ENCODE measurements around the gene CXCL5.

Gene CXCL5

GRCh38 chr4:74009307-74009706, 10.8 kb upstream of the CXCL5 start:
- in situ Hi-C loops (cut with MboI; ENCODE audit: low sequenced_read_pairs, unreplicated experiment) = no loop called here
- no peak for TF ChIP-seq CTCF (IDR thresholded peaks at IDR 0.05; ENCODE audit: borderline replicate concordance, control extremely low read depth, extremely low read depth, insufficient read depth, missing control alignments)
- DNase-seq (ENCODE audit: low spot score) = no peak

GRCh38 chr4:74006009-74006476, 7.6 kb upstream of the CXCL5 start:
- in situ Hi-C loops (cut with MboI; ENCODE audit: low sequenced_read_pairs, unreplicated experiment) = no loop called here
- no peak for TF ChIP-seq CTCF (IDR thresholded peaks at IDR 0.05; ENCODE audit: borderline replicate concordance, control extremely low read depth, extremely low read depth, insufficient read depth, missing control alignments)
- no peak for DNase-seq (ENCODE audit: low spot score)

GRCh38 chr4:74005528-74005927, 7.1 kb upstream of the CXCL5 start:
- no peak for TF ChIP-seq CTCF (IDR thresholded peaks at IDR 0.05; ENCODE audit: borderline replicate concordance, control extremely low read depth, extremely low read depth, insufficient read depth, missing control alignments)
- in situ Hi-C loops (cut with MboI; ENCODE audit: low sequenced_read_pairs, unreplicated experiment) = no loop called here
- DNase-seq (ENCODE audit: low spot score) = no peak

GRCh38 chr4:74004668-74005067, 6.2 kb upstream of the CXCL5 start:
- in situ Hi-C loops (cut with MboI; ENCODE audit: low sequenced_read_pairs, unreplicated experiment) = no loop called here
- no peak for TF ChIP-seq CTCF (IDR thresholded peaks at IDR 0.05; ENCODE audit: borderline replicate concordance, control extremely low read depth, extremely low read depth, insufficient read depth, missing control alignments)
- DNase-seq (ENCODE audit: low spot score) = no peak

DNA sequence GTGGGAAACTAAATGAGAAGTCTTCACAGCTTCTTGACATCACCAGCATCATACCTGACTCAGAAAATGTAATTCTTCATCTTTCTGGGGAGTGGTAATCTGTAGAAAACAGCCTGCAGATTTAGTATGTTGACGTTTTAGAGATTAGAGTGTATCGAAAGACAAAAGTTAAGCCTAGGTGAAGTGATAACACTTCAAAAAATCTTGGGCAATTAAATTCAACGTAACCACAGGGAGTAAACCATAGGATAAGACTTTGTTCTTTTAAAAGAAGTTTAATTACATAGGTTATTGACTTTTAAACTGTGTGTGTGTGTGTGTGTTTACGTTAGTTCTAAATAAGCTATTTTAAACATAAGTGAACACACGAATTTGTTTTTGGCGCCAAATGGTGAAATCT, 1.8 kb upstream of the CXCL5 start:
- DNase-seq (ENCODE audit: low spot score) = no peak
- in situ Hi-C loops (cut with MboI; ENCODE audit: low sequenced_read_pairs, unreplicated experiment) = no loop called here
- no peak for TF ChIP-seq CTCF (IDR thresholded peaks at IDR 0.05; ENCODE audit: borderline replicate concordance, control extremely low read depth, extremely low read depth, insufficient read depth, missing control alignments)

GRCh38 chr4:73992050-73992449, 6.4 kb downstream of the CXCL5 start:
- DNase-seq (ENCODE audit: low spot score) = no peak
- TF ChIP-seq CTCF (IDR thresholded peaks at IDR 0.05; ENCODE audit: borderline replicate concordance, control extremely low read depth, extremely low read depth, insufficient read depth, missing control alignments) = no peak
- in situ Hi-C loops (cut with MboI; ENCODE audit: low sequenced_read_pairs, unreplicated experiment) = no loop called here

DNA sequence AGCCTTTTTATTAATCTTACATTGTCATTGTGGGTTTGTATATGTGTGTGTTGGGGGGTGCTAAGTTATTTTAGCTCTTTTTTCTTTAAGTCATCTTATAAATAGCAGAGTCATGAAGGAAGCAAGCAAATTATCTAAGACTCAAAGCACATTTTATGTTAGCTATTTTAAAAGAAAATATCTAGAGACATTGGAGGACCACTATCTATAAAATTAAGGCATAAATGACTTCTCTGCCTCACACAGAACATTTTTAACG, 6.8 kb downstream of the CXCL5 start:
- in situ Hi-C loops (cut with MboI; ENCODE audit: low sequenced_read_pairs, unreplicated experiment) = no loop called here
- no peak for TF ChIP-seq CTCF (IDR thresholded peaks at IDR 0.05; ENCODE audit: borderline replicate concordance, control extremely low read depth, extremely low read depth, insufficient read depth, missing control alignments)
- DNase-seq (ENCODE audit: low spot score) = no peak
